Measurements from ENCODE around the gene PLB1.

- no peak for TF ChIP-seq SMC3 (IDR thresholded peaks at IDR 0.05)
- TF ChIP-seq CTCF (IDR thresholded peaks at IDR 0.05), result no peak
- TF ChIP-seq CEBPB (IDR thresholded peaks at IDR 0.05), result no peak
- no peak for TF ChIP-seq EHF (CRISPR knock-in tag; IDR thresholded peaks at IDR 0.05)
- no peak for TF ChIP-seq JUN (IDR thresholded peaks at IDR 0.05)
- TF ChIP-seq MAZ (IDR thresholded peaks at IDR 0.05; ENCODE audit: borderline replicate concordance, low read depth, low read length), result no peak
- TF ChIP-seq POLR2A (IDR thresholded peaks at IDR 0.05; ENCODE audit: low read length), result no peak
These were observed 32.0 kb upstream of the PLB1 start for GRCh38 chr2:28463893-28464292.

Data from A549 (cell line).